AG04449 (cell line): ENCODE measurements around the gene CCDC47.

ENCODE experiments used
- CTCF ChIA-PET: fragments of 350-600 bp; formaldehyde crosslinking; extraction: SDS; loops from one replicate; lab custom pipeline; 2021; ENCODE audit warnings: antibody characterized with exemption; lab: Yijun Ruan, JAX
- POLR2A ChIA-PET: fragments of 400-600, 350-600 bp; formaldehyde crosslinking; extraction: SDS; loops from one replicate; lab custom pipeline; 2020; ENCODE audit warnings: antibody characterized with exemption, inconsistent platforms; lab: Yijun Ruan, JAX
- DNase-seq: peaks from one replicate; pipeline ENCODE4 v3.0.0-alpha.2; 2010; ENCODE audit warnings: low read depth, low spot score
- H3K4me3 ChIP-seq: 2 replicates; pipeline ENCODE4 v1.5.1; 2011; ENCODE audit warnings: low read depth, mild to moderate bottlenecking, control low read depth, low read length
- CTCF ChIP-seq: IDR thresholded peaks from one replicate; pipeline ENCODE4 v1.5.1; 2011; ENCODE audit warnings: mild to moderate bottlenecking, moderate library complexity, low read length, control low read depth, inconsistent platforms; ENCODE audit not compliant: insufficient read depth; ENCODE audit errors: missing control alignments

Gene CCDC47

GRCh38 chr17:63695889-63696288, 77.5 kb downstream of the CCDC47 start:
- no peak for DNase-seq
- CTCF ChIA-PET = interaction anchor here (0.9 to 6.3 kb wide), 6 partner anchors 9 to 271 kb away, joined by 3 to 73 read pairs (median 3); no protein-coding TSS in a partner anchor

More at GRCh38 chr17:63695889-63696288, 77.5 kb downstream of the CCDC47 start:
- POLR2A ChIA-PET = no interaction called here
- no peak for TF ChIP-seq CTCF
- no peak overlapping the region for H3K4me3 ChIP-seq
